SK-N-MC (cell line): ENCODE measurements around the gene ZNF774.

Source experiments
- EZH2 ChIP-seq: fragments of 200-600 bp; sonication (generic); IDR thresholded peaks from one replicate; pipeline ENCODE4 v1.6.1; 2017; ENCODE audit warnings: antibody characterized with exemption
- POLR2AphosphoS5 ChIP-seq: IDR thresholded peaks from 2 replicates; pipeline ENCODE4 v1.6.1; 2012; ENCODE audit warnings: mild to moderate bottlenecking, low read depth, low read length, borderline replicate concordance

DNA sequence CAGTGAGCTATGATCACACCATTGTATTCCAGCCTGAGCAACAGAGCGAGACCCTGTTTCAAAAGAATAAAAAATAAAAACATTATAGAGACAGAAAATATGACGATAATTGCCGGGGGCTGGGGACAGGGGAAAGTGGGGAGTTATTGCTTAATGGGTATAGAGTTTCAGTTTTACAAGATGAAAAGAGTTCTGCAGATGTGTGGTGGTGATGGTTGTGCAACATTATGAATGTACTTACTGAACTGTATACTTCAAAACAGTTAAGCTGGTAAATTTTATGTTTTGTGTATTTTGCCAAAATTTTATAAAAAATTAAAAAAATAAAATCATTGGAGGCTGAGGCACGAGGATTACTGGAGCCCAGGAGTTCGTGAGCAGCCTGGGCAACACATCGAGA lies 24.8 kb upstream of the ZNF774 start:
- TF ChIP-seq POLR2AphosphoS5 (no peak), EZH2 (no peak)
